ENCODE measurements around the gene LCE3C. TPM values are rescaled to one million over a fixed set of nuclear protein-coding genes. Genes with fewer than 3 reads are reported as not detected.
"Not testable (repeated sequence)": the region's sequence is repeated elsewhere in the genome, so short reads cannot be mapped to it uniquely, and the experiment has no call there.

The LCE3C gene
- not detected for total RNA-seq

- no peak for DNase-seq (ENCODE audit: low spot score)
- 79% methylated on average over 4 of the region's 4 CpGs for WGBS
- Histone ChIP-seq H3K4me3 (no peak within 1 kb of the TSS), H3K36me3 (no peaks in the 10 kb centered on the region), H3K4me1 (replicated peaks) (no peaks in the 10 kb centered on the region), H3K27me3 (replicated peaks; ENCODE audit: insufficient read depth) (no peaks in the 10 kb centered on the region), H3K27ac (no peak within 1 kb of the TSS), H3K9me3 (no peaks in the 10 kb centered on the region)
- intact Hi-C loops (cut with DNase I): no loop called here
- TF ChIP-seq POLR2AphosphoS5 (IDR thresholded peaks at IDR 0.05): no peak
- no peak for TF ChIP-seq POLR2A (IDR thresholded peaks at IDR 0.05)
- no peak for TF ChIP-seq CTCF (IDR thresholded peaks at IDR 0.05)
These were observed at the start of gene LCE3C for GRCh38 chr1:152599934-152600333. LCE3C (plus strand) TSS chr1:152600234; CDS start chr1:152600732, 498 bp downstream.

GRCh38 chr1:152565115-152565514, 34.9 kb upstream of the LCE3C start:
- no peak overlapping the region for H3K4me3 ChIP-seq
- no peaks in the 10 kb centered on the region for H3K4me1 ChIP-seq (replicated peaks)
- TF ChIP-seq POLR2A (IDR thresholded peaks at IDR 0.05) (no peak), POLR2AphosphoS5 (IDR thresholded peaks at IDR 0.05) (no peak), CTCF (IDR thresholded peaks at IDR 0.05) (no peak)
- 75% methylated on average over 2 of the region's 2 CpGs for WGBS
- no peak for DNase-seq (ENCODE audit: low spot score)
- intact Hi-C loops (cut with DNase I): no loop called here
- no peaks in the 10 kb centered on the region for H3K27me3 ChIP-seq (replicated peaks; ENCODE audit: insufficient read depth)
- no peaks in the 10 kb centered on the region for H3K36me3 ChIP-seq
- no peaks in the 10 kb centered on the region for H3K9me3 ChIP-seq
- no peak overlapping the region for H3K27ac ChIP-seq

GRCh38 chr1:152565535-152566215, 34.4 kb upstream of the LCE3C start:
- H3K4me1 ChIP-seq (replicated peaks): no peaks in the 10 kb centered on the region
- H3K27ac ChIP-seq: no peak overlapping the region
- TF ChIP-seq POLR2A (IDR thresholded peaks at IDR 0.05) (no peak), CTCF (IDR thresholded peaks at IDR 0.05) (no peak), POLR2AphosphoS5 (IDR thresholded peaks at IDR 0.05) (no peak)
- H3K9me3 ChIP-seq: no peaks in the 10 kb centered on the region
- H3K27me3 ChIP-seq (replicated peaks; ENCODE audit: insufficient read depth): no peaks in the 10 kb centered on the region
- intact Hi-C loops (cut with DNase I): no loop called here
- DNase-seq (ENCODE audit: low spot score): no peak
- H3K4me3 ChIP-seq: no peak overlapping the region
- H3K36me3 ChIP-seq: no peaks in the 10 kb centered on the region
- 76% methylated on average over 14 of the region's 14 CpGs for WGBS

GRCh38 chr1:152566681-152567080, 33.4 kb upstream of the LCE3C start, which contains the start of gene LCE3E:
LCE3E (minus strand) TSS chr1:152566780; CDS start chr1:152566208, 572 bp downstream.
- TF ChIP-seq POLR2A (IDR thresholded peaks at IDR 0.05) (no peak), POLR2AphosphoS5 (IDR thresholded peaks at IDR 0.05) (no peak), CTCF (IDR thresholded peaks at IDR 0.05) (no peak)
- Histone ChIP-seq H3K27ac (no peak within 1 kb of the TSS), H3K4me3 (no peak within 1 kb of the TSS), H3K4me1 (replicated peaks) (no peaks in the 10 kb centered on the region), H3K36me3 (no peaks in the 10 kb centered on the region), H3K9me3 (no peaks in the 10 kb centered on the region), H3K27me3 (replicated peaks; ENCODE audit: insufficient read depth) (no peaks in the 10 kb centered on the region)
- 50% methylated on average over 1 of the region's 1 CpG for WGBS
- no peak for DNase-seq (ENCODE audit: low spot score)
- intact Hi-C loops (cut with DNase I): no loop called here

- TF ChIP-seq CTCF (IDR thresholded peaks at IDR 0.05): no peak
- TF ChIP-seq POLR2AphosphoS5 (IDR thresholded peaks at IDR 0.05): no peak
- TF ChIP-seq POLR2A (IDR thresholded peaks at IDR 0.05): no peak
- 83% methylated on average over 2 of the region's 2 CpGs for WGBS
- no peaks in the 10 kb centered on the region for H3K4me1 ChIP-seq (replicated peaks)
- no peaks in the 10 kb centered on the region for H3K9me3 ChIP-seq
- H3K27me3 ChIP-seq (replicated peaks; ENCODE audit: insufficient read depth): no peaks in the 10 kb centered on the region
- no peak overlapping the region for H3K27ac ChIP-seq
- no peak overlapping the region for H3K4me3 ChIP-seq
- no peaks in the 10 kb centered on the region for H3K36me3 ChIP-seq
- DNase-seq (ENCODE audit: low spot score): no peak
- intact Hi-C loops (cut with DNase I): loop anchor here (5.0 kb wide), 1 partner anchor 45 kb away; the partner anchor contains the start of gene LCE3A
These were observed 22.9 kb upstream of the LCE3C start for GRCh38 chr1:152577168-152577567.

GRCh38 chr1:152579526-152579925, 20.5 kb upstream of the LCE3C start:
- intact Hi-C loops (cut with DNase I): loop anchor here (5.0 kb wide), 1 partner anchor 43 kb away; the partner anchor contains the start of gene LCE3A
- H3K27ac ChIP-seq; H3K4me3 ChIP-seq; DNase-seq (ENCODE audit: low spot score); H3K4me1 ChIP-seq (replicated peaks); H3K9me3 ChIP-seq; H3K36me3 ChIP-seq; H3K27me3 ChIP-seq (replicated peaks; ENCODE audit: insufficient read depth): not testable (repeated sequence)
- 93% methylated on average over 9 of the region's 9 CpGs for WGBS

Measured in prostate gland (tissue), 2 donors.